Myocyte (in vitro differentiated cells): Measurements from ENCODE around the gene FADS1. TPM values are rescaled to one million over a fixed set of nuclear protein-coding genes. Genes with fewer than 3 reads are reported as not detected.

Experiments
- DNase-seq: peaks from one replicate; pipeline ENCODE4 v3.0.0-alpha.2; 2012; ENCODE audit warnings: low read depth
- total RNA-seq: library from RNA; depleted of rRNA; stranded (reverse); fragments of >200 nt; gene quantifications from 2 replicates; pipeline ENCODE4 v1.2.3, GENCODE V29; 2014

The FADS1 gene
- total RNA-seq, 1 donor from 2014 or later, result 123 TPM

GRCh38 chr11:61778357-61778886, 38.4 kb downstream of the FADS1 start:
- no peak for DNase-seq

GRCh38 chr11:61777234-61778090, 39.3 kb downstream of the FADS1 start:
- peak; percentile 18 for DNase-seq

GRCh38 chr11:61776561-61777075, 40.2 kb downstream of the FADS1 start:
- DNase-seq, result peak; percentile 46

DNA sequence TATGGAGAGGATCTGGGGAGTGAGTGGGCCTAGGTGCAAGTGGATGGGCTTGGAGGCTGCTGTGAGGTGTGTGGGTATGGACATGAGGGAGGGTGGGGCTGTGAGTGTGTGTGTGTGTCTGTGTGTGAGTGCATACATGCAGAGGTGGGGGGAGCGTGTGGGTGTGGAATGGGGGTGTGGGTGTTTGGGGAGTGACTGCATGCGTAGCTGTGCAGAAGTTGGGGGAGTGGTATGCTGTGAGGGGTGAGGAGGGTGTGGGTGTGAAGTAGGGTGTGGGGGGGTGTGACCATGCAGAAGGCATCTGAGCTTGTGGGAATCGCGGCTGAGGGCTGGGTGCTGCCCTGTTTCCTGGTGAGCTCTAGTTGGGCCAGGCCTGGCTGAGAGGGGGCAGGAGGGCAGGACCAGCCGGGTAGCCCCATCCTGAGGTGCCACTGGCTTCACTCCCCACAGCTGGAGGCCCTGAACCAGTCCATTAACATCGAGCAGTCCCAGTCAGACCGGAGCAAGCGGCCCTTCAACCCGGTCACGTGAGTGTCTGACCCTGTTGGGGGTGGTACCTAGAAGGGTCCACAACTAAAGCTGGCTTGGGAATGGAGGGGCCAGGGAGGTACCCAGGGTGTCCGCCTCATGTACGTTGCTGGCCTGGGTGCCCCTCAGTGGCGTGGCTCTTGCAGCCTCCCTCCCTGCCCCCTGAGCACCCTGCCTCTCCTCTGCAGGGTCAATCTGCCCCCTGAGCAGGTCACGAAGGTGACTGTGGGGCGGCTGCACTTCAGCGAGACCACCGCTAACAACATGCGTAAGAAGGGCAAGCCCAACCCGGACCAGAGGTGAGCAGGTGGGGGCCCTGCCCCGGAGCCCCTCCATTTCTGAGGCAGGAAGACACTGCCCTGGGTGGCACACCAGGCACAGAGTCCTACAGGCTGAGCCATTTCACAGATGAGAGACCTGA, 40.9 kb downstream of the FADS1 start:
- no peak for DNase-seq

- DNase-seq, result no peak
These were observed 41.7 kb downstream of the FADS1 start for GRCh38 chr11:61775106-61775505.

DNA sequence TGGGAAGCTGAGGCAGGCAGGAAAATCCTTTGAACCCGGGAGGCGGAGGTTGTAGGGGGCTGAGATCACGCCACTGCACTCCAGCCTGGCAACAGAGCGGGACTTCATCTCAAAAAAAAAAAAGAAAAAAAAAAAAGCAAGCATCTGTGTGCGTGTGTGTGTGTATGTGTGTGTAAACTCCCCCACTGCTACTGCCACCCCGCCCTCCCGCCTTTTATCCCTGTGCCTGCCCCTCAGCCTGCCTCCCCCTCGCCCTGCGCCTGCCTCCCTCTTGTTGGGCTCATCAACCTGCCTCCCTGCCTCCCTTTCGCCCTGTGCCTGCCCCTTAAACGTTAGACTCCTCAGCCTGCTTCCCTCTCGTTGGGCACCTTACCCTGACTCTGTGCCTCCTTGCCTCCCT, 42.4 kb downstream of the FADS1 start:
- DNase-seq, result no peak

GRCh38 chr11:61773809-61774208, 43.0 kb downstream of the FADS1 start:
- DNase-seq, result no peak

GRCh38 chr11:61773356-61773755, 43.4 kb downstream of the FADS1 start:
- no peak for DNase-seq

GRCh38 chr11:61771985-61772455, 44.8 kb downstream of the FADS1 start:
- no peak for DNase-seq

DNA sequence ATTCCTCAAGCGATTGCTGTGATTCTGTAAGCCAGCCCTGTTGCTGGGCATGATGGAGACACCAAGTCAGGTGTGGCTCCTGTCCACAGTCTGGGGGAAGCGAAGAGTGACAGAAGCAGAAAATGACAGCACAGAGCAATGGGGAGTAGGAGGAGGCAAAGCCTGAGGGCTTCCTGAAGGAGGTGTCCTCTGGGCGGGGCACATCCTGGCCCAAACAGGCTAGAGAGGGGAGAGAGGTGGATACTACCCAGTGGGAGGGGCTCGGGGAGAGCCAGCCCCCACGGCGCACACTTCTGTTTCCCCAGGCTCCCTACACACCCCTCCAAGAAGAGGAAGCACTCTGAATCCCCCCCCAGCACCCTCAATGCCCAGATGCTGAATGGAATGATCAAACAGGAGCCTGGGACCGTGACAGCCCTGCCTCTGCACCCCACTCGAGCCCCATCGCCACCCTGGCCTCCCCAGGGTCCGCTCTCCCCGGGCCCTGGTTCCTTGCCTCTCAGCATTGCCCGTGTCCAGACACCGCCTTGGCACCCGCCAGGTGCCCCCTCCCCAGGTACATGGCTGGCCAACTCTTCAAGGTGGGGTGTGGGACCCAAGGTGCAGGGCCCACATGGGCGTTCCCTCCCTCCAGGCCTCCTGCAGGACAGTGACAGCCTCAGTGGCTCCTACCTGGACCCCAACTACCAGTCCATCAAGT, 45.5 kb downstream of the FADS1 start:
- DNase-seq, result no peak

DNA sequence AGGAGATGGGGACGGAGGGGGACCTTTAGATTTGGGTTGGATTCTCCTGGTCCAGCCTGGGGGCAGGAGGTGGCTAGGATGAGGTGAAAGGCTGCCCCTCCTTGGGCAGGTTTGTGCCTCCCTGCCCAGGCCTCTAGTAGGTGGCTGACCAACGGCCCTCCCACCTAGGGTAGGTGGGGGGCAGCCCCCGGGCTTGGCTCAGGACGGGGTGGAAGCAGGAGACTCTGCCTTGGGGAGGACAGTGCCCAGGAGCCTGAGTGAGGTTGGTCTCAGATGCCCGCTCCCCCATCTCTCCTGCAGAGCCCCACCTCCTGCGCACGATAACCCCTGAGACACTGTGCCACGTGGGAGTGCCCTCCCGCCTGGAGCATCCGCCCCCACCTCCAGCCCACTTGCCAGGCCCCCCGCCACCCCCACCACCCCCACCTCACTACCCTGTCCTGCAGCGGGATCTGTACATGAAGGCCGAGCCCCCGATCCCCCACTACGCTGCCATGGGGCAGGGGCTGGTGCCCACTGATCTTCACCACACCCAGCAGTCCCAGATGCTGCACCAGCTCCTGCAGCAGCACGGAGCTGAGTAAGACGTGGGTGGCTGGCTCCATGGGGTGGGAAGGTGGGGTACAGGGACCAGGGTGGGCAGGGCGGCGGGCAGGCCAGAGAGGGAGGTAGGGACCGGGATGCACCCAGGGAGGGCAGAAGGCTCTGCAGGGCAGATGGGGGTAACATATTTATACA, 46.7 kb downstream of the FADS1 start:
- DNase-seq, result no peak

DNA sequence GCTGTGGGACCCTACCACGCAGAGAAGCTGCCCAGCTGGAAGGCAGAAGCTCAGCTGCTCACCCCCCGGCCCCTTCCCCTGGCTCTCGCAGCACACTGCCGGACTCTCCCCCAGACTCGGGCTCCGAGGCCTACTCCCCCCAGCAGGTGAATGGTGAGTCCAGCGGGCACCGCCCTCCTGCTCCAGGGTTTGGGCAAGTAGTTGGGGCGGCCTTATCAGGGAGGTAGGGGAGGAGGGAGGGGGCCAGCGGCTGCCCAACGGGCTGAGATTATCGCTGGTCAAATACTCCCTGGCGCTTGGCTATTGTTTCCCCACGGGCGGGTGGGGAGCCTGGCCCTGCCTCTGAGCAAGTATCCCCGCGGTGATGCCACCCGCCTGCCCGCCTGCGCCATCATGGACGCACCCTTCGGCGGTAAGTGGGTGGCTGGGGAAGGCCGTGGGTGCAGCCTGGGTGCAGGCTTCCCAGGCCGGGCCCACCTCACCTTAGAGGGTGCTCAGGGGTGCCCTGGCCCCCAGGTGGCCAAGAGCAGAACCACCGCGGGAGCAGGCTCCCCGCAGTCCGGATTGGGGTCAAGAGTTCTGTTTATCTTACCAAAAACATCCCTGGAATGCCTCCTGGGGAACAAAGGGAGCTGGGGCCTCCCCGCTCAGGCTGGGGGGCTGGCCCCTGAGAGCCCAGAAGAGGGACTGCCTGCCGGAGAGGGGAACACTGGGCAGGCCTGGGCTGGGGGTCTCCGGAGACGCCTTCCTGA, 47.5 kb downstream of the FADS1 start:
- DNase-seq, result no peak

- DNase-seq, result no peak
These were observed 48.3 kb downstream of the FADS1 start for GRCh38 chr11:61768376-61769076.

- no peak for DNase-seq
These were observed 50.4 kb downstream of the FADS1 start for GRCh38 chr11:61766353-61766841.

DNA sequence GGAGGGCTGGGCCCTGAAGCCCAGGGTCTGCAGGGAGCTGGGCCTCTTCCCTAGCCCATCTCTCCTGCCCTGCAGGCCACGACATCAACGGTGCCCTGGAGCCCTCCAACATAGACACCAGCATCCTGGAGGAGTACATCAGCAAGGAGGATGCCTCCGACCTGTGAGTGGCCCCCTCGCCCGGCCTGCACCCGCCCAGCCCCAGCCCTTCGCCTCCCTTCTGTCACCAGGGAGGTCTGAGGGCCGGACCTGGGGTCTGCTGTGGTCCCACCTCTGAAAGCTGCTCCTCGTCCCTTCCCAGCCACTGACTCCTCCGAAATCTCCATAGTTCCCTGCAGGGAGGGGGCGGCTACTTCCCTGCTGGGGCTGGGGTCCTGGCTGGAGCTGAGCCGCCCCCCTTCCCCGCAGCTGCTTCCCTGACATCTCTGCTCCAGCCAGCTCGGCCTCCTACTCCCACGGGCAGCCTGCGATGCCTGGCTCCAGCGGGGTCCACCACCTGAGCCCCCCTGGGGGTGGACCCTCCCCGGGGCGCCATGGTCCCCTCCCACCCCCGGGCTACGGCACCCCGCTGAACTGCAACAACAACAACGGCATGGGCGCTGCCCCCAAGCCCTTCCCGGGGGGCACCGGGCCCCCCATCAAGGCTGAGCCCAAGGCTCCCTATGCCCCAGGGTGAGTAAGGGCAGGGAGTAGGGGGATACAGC, 51.1 kb downstream of the FADS1 start:
- no peak for DNase-seq

GRCh38 chr11:61764606-61765260, 52.1 kb downstream of the FADS1 start:
- no peak for DNase-seq

GRCh38 chr11:61763930-61764605, 52.7 kb downstream of the FADS1 start:
- no peak for DNase-seq
